Measurements from ENCODE around the gene RSPO1. TPM values are rescaled to one million over a fixed set of nuclear protein-coding genes. Genes with fewer than 3 reads are reported as not detected.

Gene RSPO1
- polyA plus RNA-seq, 1 donor from 2014 or later: not detected

DNA sequence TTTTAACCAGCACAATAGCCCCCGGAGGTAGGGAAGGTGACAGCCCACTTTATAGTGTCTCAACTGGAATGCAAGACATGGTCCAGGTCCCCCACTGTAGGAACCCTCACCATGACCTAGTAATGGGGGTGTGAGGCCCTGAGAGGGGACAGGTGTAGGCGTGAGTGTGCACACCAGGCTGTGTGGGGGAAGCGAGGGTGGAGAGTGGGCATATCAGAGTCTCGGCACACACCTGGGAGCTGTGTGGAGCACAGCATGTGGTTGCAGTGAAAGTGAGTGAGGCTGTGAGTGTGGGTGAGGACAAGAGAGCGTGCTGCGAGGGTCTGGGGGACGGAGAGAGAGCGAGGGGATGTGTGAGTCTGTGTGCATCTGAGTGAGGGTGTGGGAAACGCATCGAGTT is 17.1 kb upstream of the RSPO1 start:
- H4K20me1 ChIP-seq (ENCODE audit: insufficient read depth): no peaks in the 10 kb centered on the region
- no peak overlapping the region for H3K27ac ChIP-seq (ENCODE audit: low read length)
- TF ChIP-seq, protein P1, sequence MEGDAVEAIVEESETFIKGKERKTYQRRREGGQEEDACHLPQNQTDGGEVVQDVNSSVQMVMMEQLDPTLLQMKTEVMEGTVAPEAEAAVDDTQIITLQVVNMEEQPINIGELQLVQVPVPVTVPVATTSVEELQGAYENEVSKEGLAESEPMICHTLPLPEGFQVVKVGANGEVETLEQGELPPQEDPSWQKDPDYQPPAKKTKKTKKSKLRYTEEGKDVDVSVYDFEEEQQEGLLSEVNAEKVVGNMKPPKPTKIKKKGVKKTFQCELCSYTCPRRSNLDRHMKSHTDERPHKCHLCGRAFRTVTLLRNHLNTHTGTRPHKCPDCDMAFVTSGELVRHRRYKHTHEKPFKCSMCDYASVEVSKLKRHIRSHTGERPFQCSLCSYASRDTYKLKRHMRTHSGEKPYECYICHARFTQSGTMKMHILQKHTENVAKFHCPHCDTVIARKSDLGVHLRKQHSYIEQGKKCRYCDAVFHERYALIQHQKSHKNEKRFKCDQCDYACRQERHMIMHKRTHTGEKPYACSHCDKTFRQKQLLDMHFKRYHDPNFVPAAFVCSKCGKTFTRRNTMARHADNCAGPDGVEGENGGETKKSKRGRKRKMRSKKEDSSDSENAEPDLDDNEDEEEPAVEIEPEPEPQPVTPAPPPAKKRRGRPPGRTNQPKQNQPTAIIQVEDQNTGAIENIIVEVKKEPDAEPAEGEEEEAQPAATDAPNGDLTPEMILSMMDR (IDR thresholded peaks at IDR 0.05; ENCODE audit: poor library complexity, severe bottlenecking): no peak
- TF ChIP-seq RAD21 (conservative IDR thresholded peaks at IDR 0.05) (no peak), EZH2 (IDR thresholded peaks at IDR 0.05; ENCODE audit: borderline replicate concordance, insufficient read depth, low read length, poor library complexity, severe bottlenecking) (no peak), SMC3 (conservative IDR thresholded peaks at IDR 0.05; ENCODE audit: poor library complexity) (no peak), MXI1 (conservative IDR thresholded peaks at IDR 0.05; ENCODE audit: poor library complexity, severe bottlenecking) (no peak), POLR2AphosphoS5 (IDR thresholded peaks at IDR 0.05) (no peak)
- TF ChIP-seq, protein P2, sequence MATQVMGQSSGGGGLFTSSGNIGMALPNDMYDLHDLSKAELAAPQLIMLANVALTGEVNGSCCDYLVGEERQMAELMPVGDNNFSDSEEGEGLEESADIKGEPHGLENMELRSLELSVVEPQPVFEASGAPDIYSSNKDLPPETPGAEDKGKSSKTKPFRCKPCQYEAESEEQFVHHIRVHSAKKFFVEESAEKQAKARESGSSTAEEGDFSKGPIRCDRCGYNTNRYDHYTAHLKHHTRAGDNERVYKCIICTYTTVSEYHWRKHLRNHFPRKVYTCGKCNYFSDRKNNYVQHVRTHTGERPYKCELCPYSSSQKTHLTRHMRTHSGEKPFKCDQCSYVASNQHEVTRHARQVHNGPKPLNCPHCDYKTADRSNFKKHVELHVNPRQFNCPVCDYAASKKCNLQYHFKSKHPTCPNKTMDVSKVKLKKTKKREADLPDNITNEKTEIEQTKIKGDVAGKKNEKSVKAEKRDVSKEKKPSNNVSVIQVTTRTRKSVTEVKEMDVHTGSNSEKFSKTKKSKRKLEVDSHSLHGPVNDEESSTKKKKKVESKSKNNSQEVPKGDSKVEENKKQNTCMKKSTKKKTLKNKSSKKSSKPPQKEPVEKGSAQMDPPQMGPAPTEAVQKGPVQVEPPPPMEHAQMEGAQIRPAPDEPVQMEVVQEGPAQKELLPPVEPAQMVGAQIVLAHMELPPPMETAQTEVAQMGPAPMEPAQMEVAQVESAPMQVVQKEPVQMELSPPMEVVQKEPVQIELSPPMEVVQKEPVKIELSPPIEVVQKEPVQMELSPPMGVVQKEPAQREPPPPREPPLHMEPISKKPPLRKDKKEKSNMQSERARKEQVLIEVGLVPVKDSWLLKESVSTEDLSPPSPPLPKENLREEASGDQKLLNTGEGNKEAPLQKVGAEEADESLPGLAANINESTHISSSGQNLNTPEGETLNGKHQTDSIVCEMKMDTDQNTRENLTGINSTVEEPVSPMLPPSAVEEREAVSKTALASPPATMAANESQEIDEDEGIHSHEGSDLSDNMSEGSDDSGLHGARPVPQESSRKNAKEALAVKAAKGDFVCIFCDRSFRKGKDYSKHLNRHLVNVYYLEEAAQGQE (IDR thresholded peaks at IDR 0.05; ENCODE audit: borderline replicate concordance): no peak
- no peak overlapping the region for H3K4me2 ChIP-seq (ENCODE audit: low read length)
- H3K9me3 ChIP-seq (ENCODE audit: low read length): no peaks in the 10 kb centered on the region
- H3K9ac ChIP-seq (ENCODE audit: low read length): no peak overlapping the region
- H3K79me2 ChIP-seq (replicated peaks; ENCODE audit: insufficient read depth, low read length): no peaks in the 10 kb centered on the region
- H3K36me3 ChIP-seq (ENCODE audit: insufficient read depth, low read length): no peaks in the 10 kb centered on the region
- no peak overlapping the region for H2AFZ ChIP-seq (ENCODE audit: low read depth, low read length)
- H3K27me3 ChIP-seq (ENCODE audit: insufficient read depth, low read depth, low read length): no peaks in the 10 kb centered on the region
- no peaks in the 10 kb centered on the region for H3K9me2 ChIP-seq (ENCODE audit: insufficient read depth, low read length)
- no peaks in the 10 kb centered on the region for H3F3A ChIP-seq (ENCODE audit: insufficient read depth, low read length, poor library complexity, severe bottlenecking)
- no peak overlapping the region for H3K4me3 ChIP-seq (ENCODE audit: low read length)

DNA sequence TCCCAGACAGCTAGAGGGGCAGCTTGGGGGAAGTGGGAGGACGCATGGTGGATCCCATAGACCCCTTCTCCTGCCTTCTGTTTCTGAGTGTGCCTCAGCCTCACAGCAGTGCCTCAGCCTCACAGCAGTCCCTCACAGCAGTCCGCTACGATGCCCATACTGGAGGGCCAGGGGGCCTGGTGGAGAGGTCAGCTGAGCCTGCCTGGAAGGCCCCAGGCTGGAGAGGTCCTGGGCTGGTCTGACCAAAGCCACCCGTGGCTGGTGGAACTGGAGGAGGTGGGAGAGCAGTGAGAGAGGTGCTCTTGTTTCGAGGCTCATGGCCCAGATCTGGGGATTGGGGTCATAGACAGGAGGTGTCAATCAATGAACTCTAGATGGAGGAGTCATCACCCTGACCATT is 16.0 kb upstream of the RSPO1 start:
- Histone ChIP-seq H3K9ac (ENCODE audit: low read length) (no peak overlapping the region), H3K4me2 (ENCODE audit: low read length) (no peak overlapping the region), H3K79me2 (replicated peaks; ENCODE audit: insufficient read depth, low read length) (no peaks in the 10 kb centered on the region), H3K9me2 (ENCODE audit: insufficient read depth, low read length) (no peaks in the 10 kb centered on the region), H3K9me3 (ENCODE audit: low read length) (no peaks in the 10 kb centered on the region), H3K4me3 (ENCODE audit: low read length) (no peak overlapping the region), H3K27me3 (ENCODE audit: insufficient read depth, low read depth, low read length) (no peaks in the 10 kb centered on the region), H3F3A (ENCODE audit: insufficient read depth, low read length, poor library complexity, severe bottlenecking) (no peaks in the 10 kb centered on the region), H3K27ac (ENCODE audit: low read length) (no peak overlapping the region), H3K36me3 (ENCODE audit: insufficient read depth, low read length) (no peaks in the 10 kb centered on the region), H2AFZ (ENCODE audit: low read depth, low read length) (no peak overlapping the region), H4K20me1 (ENCODE audit: insufficient read depth) (no peaks in the 10 kb centered on the region)
- TF ChIP-seq SMC3 (conservative IDR thresholded peaks at IDR 0.05; ENCODE audit: poor library complexity) (no peak), EP300 (conservative IDR thresholded peaks at IDR 0.05; ENCODE audit: poor library complexity, severe bottlenecking) (no peak)

DNA sequence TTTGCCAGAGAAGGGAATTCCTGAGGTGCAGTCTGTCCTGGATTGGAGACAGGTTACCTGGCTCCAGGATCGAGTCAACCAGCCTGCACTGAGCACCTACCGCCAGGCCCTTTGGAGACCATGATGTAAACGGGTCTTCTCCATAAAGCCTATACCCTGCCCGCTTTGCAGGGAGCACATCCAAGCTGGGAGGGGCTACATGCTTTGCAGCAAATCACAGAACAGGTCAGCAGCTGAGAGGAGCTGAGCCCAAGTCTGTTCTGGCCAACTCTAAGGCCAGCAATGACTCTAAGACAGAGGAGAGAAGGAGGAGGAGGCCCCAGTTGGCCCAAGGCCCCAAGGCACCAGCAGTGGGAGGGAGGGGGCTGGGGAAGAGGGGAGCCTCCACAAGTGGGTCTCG is 15.5 kb upstream of the RSPO1 start:
- TF ChIP-seq POLR2AphosphoS5 (IDR thresholded peaks at IDR 0.05): no peak
- TF ChIP-seq EZH2 (IDR thresholded peaks at IDR 0.05; ENCODE audit: borderline replicate concordance, insufficient read depth, low read length, poor library complexity, severe bottlenecking): no peak
- Histone ChIP-seq H3F3A (ENCODE audit: insufficient read depth, low read length, poor library complexity, severe bottlenecking) (no peaks in the 10 kb centered on the region), H3K9me3 (ENCODE audit: low read length) (no peaks in the 10 kb centered on the region), H3K4me3 (ENCODE audit: low read length) (no peak overlapping the region), H3K27me3 (ENCODE audit: insufficient read depth, low read depth, low read length) (no peaks in the 10 kb centered on the region), H3K9ac (ENCODE audit: low read length) (no peak overlapping the region), H2AFZ (ENCODE audit: low read depth, low read length) (no peak overlapping the region), H4K20me1 (ENCODE audit: insufficient read depth) (no peaks in the 10 kb centered on the region), H3K79me2 (replicated peaks; ENCODE audit: insufficient read depth, low read length) (no peaks in the 10 kb centered on the region), H3K4me2 (ENCODE audit: low read length) (no peak overlapping the region), H3K9me2 (ENCODE audit: insufficient read depth, low read length) (no peaks in the 10 kb centered on the region), H3K27ac (ENCODE audit: low read length) (no peak overlapping the region), H3K36me3 (ENCODE audit: insufficient read depth, low read length) (no peaks in the 10 kb centered on the region)

All from neural cell (in vitro differentiated cells).